ENCODE measurements around the gene ELAVL2. TPM values are rescaled to one million over a fixed set of nuclear protein-coding genes. Genes with fewer than 3 reads are reported as not detected.

Gene ELAVL2
- total RNA-seq, 4 donors from 2014 or later: 0.84 TPM; not detected in 2

GRCh38 chr9:23665051-23665450 lies 161.0 kb downstream of the ELAVL2 start:
- ATAC-seq (ENCODE audit: low FRiP score) (no peak), DNase-seq (ENCODE audit: low spot score) (no peak)
- TF ChIP-seq CTCF (IDR thresholded peaks at IDR 0.05): no peak

- no peak for ATAC-seq (ENCODE audit: low FRiP score)
- TF ChIP-seq CTCF (IDR thresholded peaks at IDR 0.05): no peak
- no peak for DNase-seq (ENCODE audit: low spot score)
These were observed 162.1 kb downstream of the ELAVL2 start for GRCh38 chr9:23663946-23664345.

- TF ChIP-seq CTCF (IDR thresholded peaks at IDR 0.05): no peak
- ATAC-seq (ENCODE audit: low FRiP score): no peak
These were observed 162.5 kb downstream of the ELAVL2 start for GRCh38 chr9:23663536-23663935.

GRCh38 chr9:23663125-23663524 lies 162.9 kb downstream of the ELAVL2 start:
- ATAC-seq (ENCODE audit: low FRiP score) (no peak), DNase-seq (ENCODE audit: low spot score) (no peak)
- TF ChIP-seq CTCF (IDR thresholded peaks at IDR 0.05): no peak

More at GRCh38 chr9:23663536-23663935, 162.5 kb downstream of the ELAVL2 start:
- no peak for DNase-seq (ENCODE audit: low spot score)

- ATAC-seq (ENCODE audit: low FRiP score) (no peak), DNase-seq (ENCODE audit: low spot score) (no peak)
- no peak for TF ChIP-seq CTCF (IDR thresholded peaks at IDR 0.05)
These were observed 163.7 kb downstream of the ELAVL2 start for GRCh38 chr9:23662320-23662719.

- TF ChIP-seq CTCF (IDR thresholded peaks at IDR 0.05): no peak
- ATAC-seq (ENCODE audit: low FRiP score) (no peak), DNase-seq (ENCODE audit: low spot score) (no peak)
These were observed 166.6 kb downstream of the ELAVL2 start for GRCh38 chr9:23659346-23660006.

All from omental fat pad (tissue), 4 donors.